Measurements from ENCODE around the gene FOXK2. TPM values are rescaled to one million over a fixed set of nuclear protein-coding genes. Genes with fewer than 3 reads are reported as not detected.

Gene FOXK2
- 92.9 and 95.2 TPM in 2 replicates for total RNA-seq

DNA sequence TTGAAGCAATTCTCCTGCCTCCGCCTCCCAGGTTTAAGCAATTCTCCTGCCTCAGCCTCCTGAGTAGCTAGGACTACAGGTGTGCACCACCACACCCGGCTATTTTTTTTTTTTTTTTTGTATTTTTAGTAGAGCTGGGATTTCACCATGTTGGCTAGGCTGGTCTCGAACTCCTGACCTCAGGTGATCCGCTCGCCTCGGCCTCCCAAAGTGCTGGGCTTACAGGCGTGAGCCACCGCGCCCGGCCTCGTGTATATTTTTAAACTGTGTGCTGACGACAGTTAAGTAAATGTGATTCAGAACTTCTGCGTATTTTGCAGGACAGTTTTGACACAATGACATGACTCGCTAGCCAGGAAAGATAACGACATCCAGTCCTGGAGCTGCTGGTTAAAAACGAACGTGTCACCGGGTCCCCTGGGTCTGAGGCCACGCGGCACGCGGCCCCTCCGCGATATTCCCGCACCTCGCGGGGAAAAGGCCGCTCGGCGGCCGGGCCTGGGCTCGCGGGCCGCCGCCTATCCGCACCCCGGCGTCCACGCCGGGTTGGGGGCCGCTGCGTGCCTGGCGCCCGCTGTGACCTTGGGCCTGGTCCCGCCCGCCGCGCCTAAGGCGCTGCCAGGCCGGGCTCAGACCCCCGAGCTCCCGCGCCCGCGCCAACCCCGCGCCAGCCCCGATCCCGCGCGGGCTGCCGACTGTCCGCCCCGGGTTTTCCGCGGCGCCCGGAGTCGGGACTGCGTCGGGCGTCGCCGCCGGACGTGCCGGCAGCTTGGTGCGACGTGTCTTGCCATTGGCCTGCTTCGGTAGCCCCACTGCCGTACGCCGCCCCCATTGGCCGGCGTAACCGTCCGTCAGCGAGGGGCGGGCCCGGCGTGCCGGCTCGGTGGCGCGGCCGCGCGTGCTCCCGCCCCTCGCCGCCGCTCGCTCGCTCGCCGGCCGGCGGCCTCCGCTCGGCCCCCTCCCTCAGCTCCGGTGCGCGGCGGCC lies at the start of gene FOXK2:
Gene FOXK2 (plus strand): TSS at position 907 of the 985 bp plus-strand sequence. CDS start 157 bp downstream, outside the sequence.
- no peaks in the 10 kb centered on the region for H3K9me3 Mint-ChIP-seq
- H3K27me3 Mint-ChIP-seq (ENCODE audit: low read depth) = no peaks in the 10 kb centered on the region
- peaks cover 16% of the 10 kb centered on the region for H3K4me1 Mint-ChIP-seq (ENCODE audit: low read depth)
- H3K36me3 Mint-ChIP-seq (ENCODE audit: low read depth) = peaks cover 25% of the 10 kb centered on the region
- peak within 1 kb of the TSS; percentile 95 for H3K27ac Mint-ChIP-seq
- peak; percentile 95 for DNase-seq (ENCODE audit: low spot score)
- intact Hi-C loops (cut with micrococcal nuclease) = loop anchor here (1.0 to 2.0 kb wide), 2 partner anchors 22 to 61 kb away; partner anchors contain the start of gene NARF
- peak within 1 kb of the TSS; percentile 93 for H3K4me3 Mint-ChIP-seq (ENCODE audit: low read depth)

DNA sequence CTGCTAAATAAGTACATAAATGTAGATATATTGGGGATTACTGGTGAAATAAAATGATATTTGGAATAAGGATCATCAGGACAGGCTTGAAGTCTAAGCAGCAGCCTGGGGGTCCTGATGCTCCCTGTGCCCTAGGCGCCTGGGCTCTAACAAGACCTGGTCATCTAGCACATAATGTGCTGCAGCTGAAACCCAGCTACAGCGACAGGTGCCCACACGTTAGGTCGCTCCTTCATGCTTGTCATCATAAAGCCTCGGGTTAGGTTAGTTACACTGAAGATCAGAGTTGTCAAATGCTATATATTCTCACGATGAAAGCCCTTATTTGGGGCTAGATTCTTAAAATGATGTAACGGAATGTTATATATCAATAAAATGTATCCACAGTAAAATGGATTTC lies 49.5 kb upstream of the FOXK2 start:
- H3K36me3 Mint-ChIP-seq (ENCODE audit: low read depth) = peaks cover 65% of the 10 kb centered on the region
- H3K4me1 Mint-ChIP-seq (ENCODE audit: low read depth) = peaks cover 5% of the 10 kb centered on the region
- intact Hi-C loops (cut with micrococcal nuclease) = no loop called here
- no peaks in the 10 kb centered on the region for H3K9me3 Mint-ChIP-seq
- no peak overlapping the region for H3K27ac Mint-ChIP-seq
- no peaks in the 10 kb centered on the region for H3K27me3 Mint-ChIP-seq (ENCODE audit: low read depth)
- no peak overlapping the region for H3K4me3 Mint-ChIP-seq (ENCODE audit: low read depth)
- DNase-seq (ENCODE audit: low spot score) = no peak

DNA sequence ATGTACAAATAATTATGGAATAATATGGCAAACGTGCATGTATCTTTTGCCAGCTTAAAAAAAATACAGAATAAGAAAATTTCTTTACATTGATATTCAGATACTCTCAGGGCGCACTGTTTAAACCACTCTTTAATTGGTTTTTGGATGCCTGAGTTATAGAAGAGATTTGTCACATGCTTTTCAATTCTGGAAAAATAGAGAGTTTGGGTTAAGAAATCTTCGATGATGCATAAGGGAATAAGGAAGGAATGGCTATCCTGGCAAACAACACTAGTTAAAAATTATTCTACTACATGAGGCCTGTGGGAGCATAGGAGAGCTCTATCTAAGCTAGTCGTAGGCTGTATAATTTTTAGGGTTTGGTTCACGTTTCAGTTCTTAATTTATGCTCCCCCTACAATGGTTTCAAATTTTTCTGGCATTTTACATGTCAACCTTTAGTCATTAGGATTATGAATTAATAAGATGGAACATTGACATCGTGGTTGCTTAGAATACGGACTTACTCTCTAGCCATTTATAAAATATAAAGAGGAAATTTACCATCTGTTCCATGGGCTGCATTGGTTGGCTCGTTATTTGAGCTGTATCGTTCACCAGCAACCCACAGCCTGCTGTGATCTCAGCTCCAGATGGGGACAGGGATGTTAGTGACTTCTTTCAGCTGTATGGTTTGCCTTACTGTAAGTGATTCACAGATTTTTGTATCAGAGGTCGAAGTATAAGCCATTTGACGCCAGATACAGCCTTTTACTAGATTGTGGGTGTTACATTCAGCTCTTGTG lies 45.1 kb upstream of the FOXK2 start:
- H3K4me1 Mint-ChIP-seq (ENCODE audit: low read depth) = peaks cover 11% of the 10 kb centered on the region

DNA sequence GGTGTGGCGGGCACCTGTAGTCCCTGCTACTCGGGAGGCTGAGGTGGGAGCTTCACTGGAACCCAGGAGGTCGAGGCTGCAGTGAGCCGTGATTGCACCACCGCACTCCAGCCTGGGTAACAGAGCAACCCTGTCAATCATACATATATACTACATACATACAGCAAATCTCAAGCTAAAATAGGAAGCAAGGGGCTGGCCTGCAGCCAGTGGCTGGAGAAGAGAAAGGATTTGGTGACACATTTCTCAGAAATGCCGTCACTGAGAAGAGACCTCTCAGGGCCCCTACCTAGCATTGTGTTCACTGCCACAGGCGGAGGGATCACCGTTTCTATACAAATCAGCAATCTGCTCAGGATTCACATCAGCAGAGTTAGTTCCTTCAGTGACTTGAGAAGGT lies 44.1 kb upstream of the FOXK2 start:
- H3K4me1 Mint-ChIP-seq (ENCODE audit: low read depth) = peaks cover 11% of the 10 kb centered on the region
- H3K27ac Mint-ChIP-seq = no peak overlapping the region
- no peak for DNase-seq (ENCODE audit: low spot score)
- H3K27me3 Mint-ChIP-seq (ENCODE audit: low read depth) = no peaks in the 10 kb centered on the region
- intact Hi-C loops (cut with micrococcal nuclease) = no loop called here
- H3K36me3 Mint-ChIP-seq (ENCODE audit: low read depth) = peaks cover 57% of the 10 kb centered on the region
- H3K9me3 Mint-ChIP-seq = no peaks in the 10 kb centered on the region
- H3K4me3 Mint-ChIP-seq (ENCODE audit: low read depth) = no peak overlapping the region

More for the DNA sequence above, 45.1 kb upstream of the FOXK2 start:
- peaks cover 54% of the 10 kb centered on the region for H3K36me3 Mint-ChIP-seq (ENCODE audit: low read depth)
- H3K27me3 Mint-ChIP-seq (ENCODE audit: low read depth) = no peaks in the 10 kb centered on the region
- intact Hi-C loops (cut with micrococcal nuclease) = no loop called here
- H3K4me3 Mint-ChIP-seq (ENCODE audit: low read depth) = no peak overlapping the region
- H3K27ac Mint-ChIP-seq = no peak overlapping the region
- no peaks in the 10 kb centered on the region for H3K9me3 Mint-ChIP-seq
- DNase-seq (ENCODE audit: low spot score) = no peak

DNA sequence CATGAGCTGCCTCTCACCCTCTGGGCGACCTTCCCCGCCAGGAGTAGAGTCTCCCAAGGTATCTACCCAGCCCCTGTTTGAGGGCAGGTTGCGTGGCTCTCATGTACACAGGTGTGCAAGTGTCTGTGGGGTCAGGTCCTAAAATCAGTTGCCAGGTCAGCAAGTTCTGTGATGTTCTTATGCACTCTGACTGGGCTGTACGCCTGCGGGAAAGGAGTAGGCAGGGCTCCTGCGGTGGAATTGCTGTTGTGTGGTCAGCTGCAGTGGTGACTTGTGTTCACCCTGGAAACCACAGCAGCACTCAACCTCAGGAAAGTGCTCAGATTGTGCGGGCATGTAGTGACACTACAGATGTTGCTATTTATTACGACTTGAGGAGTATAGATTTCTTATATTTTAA lies 41.6 kb upstream of the FOXK2 start:
- DNase-seq (ENCODE audit: low spot score) = no peak
- H3K4me3 Mint-ChIP-seq (ENCODE audit: low read depth) = no peak overlapping the region
- H3K36me3 Mint-ChIP-seq (ENCODE audit: low read depth) = peaks cover 61% of the 10 kb centered on the region
- H3K9me3 Mint-ChIP-seq = no peaks in the 10 kb centered on the region
- no peak overlapping the region for H3K27ac Mint-ChIP-seq
- H3K4me1 Mint-ChIP-seq (ENCODE audit: low read depth) = peaks cover 11% of the 10 kb centered on the region
- intact Hi-C loops (cut with micrococcal nuclease) = no loop called here
- H3K27me3 Mint-ChIP-seq (ENCODE audit: low read depth) = no peaks in the 10 kb centered on the region

DNA sequence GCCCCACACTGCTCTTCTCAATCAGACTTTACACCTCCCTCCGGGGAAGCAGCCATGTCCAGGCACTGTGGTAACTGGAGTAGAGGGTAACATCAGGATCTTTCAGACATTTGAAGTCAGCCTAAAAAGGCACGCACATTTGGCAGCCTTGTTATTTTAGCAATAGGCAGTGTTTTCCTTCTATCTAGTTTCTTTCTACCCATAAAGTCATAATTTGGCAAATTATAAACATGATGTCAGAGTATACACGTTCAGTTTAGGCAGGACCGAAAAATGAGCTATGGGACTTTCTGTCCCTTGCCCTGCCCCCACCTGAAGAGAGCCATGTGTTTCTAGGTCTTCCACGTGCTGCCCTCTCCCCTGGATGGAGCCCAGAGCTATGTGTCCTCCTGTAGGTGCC lies 39.9 kb upstream of the FOXK2 start:
- Mint-ChIP-seq H3K9me3 (no peaks in the 10 kb centered on the region), H3K4me3 (ENCODE audit: low read depth) (no peak overlapping the region), H3K36me3 (ENCODE audit: low read depth) (peaks cover 65% of the 10 kb centered on the region), H3K27ac (peak overlapping the region; percentile 16), H3K4me1 (ENCODE audit: low read depth) (peaks cover 11% of the 10 kb centered on the region), H3K27me3 (ENCODE audit: low read depth) (no peaks in the 10 kb centered on the region)
- DNase-seq (ENCODE audit: low spot score) = no peak
- intact Hi-C loops (cut with micrococcal nuclease) = no loop called here

DNA sequence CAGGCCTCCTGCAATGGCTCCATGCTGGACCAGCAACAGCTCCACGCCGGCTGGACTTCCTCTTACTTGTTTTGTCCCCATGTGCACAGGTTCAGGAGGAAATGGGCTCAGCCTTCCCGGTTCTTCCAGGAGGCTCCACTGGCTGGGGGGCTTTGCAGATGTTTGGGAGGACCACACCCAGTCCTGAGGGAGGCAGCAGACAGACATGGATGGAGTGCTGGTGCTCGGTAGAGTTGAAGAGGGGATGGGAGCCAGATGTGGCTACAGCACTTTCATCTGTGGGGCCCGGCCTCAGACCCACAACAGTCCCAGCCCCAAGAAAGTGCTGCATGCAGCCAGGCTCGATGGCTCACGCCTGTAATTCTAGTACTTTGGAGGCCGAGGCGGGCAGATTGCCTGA lies 39.2 kb upstream of the FOXK2 start:
- no peaks in the 10 kb centered on the region for H3K9me3 Mint-ChIP-seq
- intact Hi-C loops (cut with micrococcal nuclease) = no loop called here
- H3K27me3 Mint-ChIP-seq (ENCODE audit: low read depth) = no peaks in the 10 kb centered on the region
- no peak overlapping the region for H3K4me3 Mint-ChIP-seq (ENCODE audit: low read depth)
- peaks cover 67% of the 10 kb centered on the region for H3K36me3 Mint-ChIP-seq (ENCODE audit: low read depth)
- no peak for DNase-seq (ENCODE audit: low spot score)
- peaks cover 11% of the 10 kb centered on the region for H3K4me1 Mint-ChIP-seq (ENCODE audit: low read depth)
- no peak overlapping the region for H3K27ac Mint-ChIP-seq

DNA sequence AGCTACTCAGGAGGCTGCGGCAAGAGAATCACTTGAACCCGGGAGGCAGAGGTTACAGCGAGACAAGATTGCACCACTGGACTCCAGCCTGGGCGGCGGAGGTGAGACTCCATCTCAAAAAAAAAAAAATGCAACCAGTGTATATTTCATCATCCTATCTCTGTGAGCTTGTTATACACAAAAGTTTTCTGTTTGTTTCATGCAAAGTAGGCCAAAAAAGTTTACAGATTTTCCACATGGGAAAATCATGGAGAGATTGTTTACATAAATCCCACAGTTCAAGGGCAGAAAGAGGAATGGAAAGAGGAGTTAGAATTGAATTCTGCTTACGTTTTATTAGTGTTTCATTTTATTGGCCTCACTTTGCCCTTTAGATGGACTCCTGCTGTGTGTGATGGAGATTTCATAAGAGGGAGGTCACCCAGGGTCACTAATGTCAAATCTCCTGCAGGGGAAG lies 36.3 kb upstream of the FOXK2 start:
- no peak for DNase-seq (ENCODE audit: low spot score)
- Mint-ChIP-seq H3K27ac (no peak overlapping the region), H3K9me3 (no peaks in the 10 kb centered on the region), H3K27me3 (ENCODE audit: low read depth) (no peaks in the 10 kb centered on the region), H3K4me3 (ENCODE audit: low read depth) (no peak overlapping the region), H3K4me1 (ENCODE audit: low read depth) (peaks cover 9% of the 10 kb centered on the region), H3K36me3 (ENCODE audit: low read depth) (peaks cover 77% of the 10 kb centered on the region)
- intact Hi-C loops (cut with micrococcal nuclease) = no loop called here

DNA sequence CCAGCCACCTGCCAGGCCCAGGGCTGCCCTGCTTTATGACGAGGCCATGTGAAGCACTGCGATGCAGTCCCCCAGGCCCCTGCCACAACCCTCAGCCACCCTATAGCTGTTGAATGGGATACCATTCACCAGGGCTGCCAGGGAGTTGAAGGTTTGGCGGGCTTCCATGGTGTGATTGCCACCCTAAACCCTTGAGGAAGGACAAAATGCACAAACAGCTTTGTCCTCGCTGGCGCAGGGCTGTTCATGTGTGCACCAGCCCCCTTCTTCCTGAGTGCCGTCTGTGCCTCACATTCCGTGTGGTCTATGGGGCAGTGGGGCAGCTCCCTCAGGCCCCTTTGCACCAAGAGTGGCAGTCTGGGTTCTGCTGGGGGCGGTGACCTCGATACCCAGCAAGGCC lies 35.7 kb upstream of the FOXK2 start:
- peaks cover 82% of the 10 kb centered on the region for H3K36me3 Mint-ChIP-seq (ENCODE audit: low read depth)
- no peak overlapping the region for H3K4me3 Mint-ChIP-seq (ENCODE audit: low read depth)
- H3K27me3 Mint-ChIP-seq (ENCODE audit: low read depth) = no peaks in the 10 kb centered on the region
- H3K27ac Mint-ChIP-seq = no peak overlapping the region
- H3K9me3 Mint-ChIP-seq = no peaks in the 10 kb centered on the region
- intact Hi-C loops (cut with micrococcal nuclease) = no loop called here
- peaks cover 7% of the 10 kb centered on the region for H3K4me1 Mint-ChIP-seq (ENCODE audit: low read depth)
- no peak for DNase-seq (ENCODE audit: low spot score)

DNA sequence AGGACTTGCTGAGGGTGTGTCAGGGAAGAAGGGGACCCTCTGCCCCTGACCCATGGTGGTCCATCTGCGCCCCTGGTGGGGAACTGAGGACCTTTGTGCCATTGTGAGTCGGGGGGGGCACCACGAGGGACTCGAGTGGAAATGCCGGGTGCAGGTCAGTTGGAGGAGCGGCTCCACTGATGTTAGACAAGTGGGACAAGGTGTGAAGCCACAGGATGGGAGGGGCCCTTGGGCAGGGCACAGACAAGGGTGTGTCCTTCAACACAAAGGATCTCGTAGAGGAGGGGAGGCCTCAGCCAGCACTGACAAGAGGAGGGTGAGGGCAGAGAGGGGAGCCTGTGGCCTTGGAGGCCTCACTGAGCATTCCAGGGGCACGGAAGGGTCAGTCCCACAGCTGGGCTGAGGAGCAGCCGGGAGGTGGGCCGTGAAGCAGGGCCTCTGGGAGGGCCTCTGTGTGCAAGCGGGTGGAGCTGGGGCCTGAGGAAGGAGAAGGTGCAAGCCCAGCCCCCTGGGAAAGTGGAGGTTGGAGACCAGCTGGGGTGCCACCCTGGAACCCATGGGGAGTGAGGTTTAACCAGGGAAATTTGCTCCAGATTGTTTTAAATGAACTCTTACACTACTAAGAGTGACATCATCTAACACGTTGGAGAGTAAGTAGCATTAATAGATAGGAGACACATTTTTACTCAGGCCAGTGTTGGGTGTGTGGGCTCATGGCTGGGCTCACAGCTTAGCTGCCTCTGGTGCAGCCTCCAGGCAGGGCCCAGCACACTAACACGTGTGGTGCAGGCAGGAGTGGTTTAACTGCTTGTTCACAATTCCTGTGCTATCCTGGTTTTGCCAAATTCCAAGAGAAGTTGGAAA lies 33.1 kb upstream of the FOXK2 start:
- Mint-ChIP-seq H3K27ac (peak overlapping the region; percentile 28), H3K36me3 (ENCODE audit: low read depth) (peaks cover 64% of the 10 kb centered on the region), H3K9me3 (no peaks in the 10 kb centered on the region), H3K4me3 (ENCODE audit: low read depth) (no peak overlapping the region), H3K4me1 (ENCODE audit: low read depth) (peaks cover 6% of the 10 kb centered on the region), H3K27me3 (ENCODE audit: low read depth) (no peaks in the 10 kb centered on the region)
- intact Hi-C loops (cut with micrococcal nuclease) = no loop called here
- DNase-seq (ENCODE audit: low spot score) = no peak

DNA sequence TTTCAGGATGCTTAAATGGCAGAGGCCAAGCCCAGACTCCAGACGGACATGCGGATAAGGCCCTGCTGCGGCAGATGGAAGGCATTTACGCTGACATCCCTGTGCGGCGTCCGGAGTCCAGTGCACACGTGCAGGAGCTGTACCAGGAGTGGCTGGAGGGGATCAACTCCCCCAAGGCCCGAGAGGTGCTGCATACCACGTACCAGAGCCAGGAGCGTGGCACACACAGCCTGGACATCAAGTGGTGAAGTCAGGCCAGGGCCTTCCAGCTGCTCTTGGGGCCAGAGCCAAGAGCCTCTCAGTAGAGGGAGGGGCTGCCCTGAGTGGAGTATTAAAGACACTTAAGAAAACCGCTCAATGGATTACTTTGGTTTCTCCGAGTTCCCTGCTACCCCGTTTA lies 31.6 kb upstream of the FOXK2 start:
- Mint-ChIP-seq H3K27ac (no peak overlapping the region), H3K9me3 (no peaks in the 10 kb centered on the region), H3K36me3 (ENCODE audit: low read depth) (peaks cover 55% of the 10 kb centered on the region), H3K4me3 (ENCODE audit: low read depth) (no peak overlapping the region), H3K4me1 (ENCODE audit: low read depth) (peaks cover 6% of the 10 kb centered on the region), H3K27me3 (ENCODE audit: low read depth) (no peaks in the 10 kb centered on the region)
- intact Hi-C loops (cut with micrococcal nuclease) = no loop called here
- no peak for DNase-seq (ENCODE audit: low spot score)

DNA sequence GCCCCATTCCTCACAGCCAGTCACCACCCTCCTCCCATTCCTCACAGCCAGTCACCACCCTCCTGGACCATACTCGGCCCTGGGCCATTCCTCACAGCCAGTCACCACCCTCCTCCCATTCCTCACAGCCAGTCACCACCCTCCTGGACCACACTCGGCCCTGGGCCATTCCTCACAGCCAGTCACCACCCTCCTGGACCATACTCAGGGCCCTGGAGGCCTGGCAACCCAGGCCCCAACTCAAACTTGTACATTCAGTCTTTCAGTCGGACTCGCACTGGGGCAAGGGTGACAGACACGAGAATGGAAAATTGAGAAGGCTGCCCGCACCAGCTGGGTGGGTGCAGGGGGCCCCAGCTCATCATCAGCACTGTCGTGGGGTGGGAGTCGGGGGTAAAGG lies 30.4 kb upstream of the FOXK2 start:
- no peak for DNase-seq (ENCODE audit: low spot score)
- H3K4me3 Mint-ChIP-seq (ENCODE audit: low read depth) = no peak overlapping the region
- no peaks in the 10 kb centered on the region for H3K27me3 Mint-ChIP-seq (ENCODE audit: low read depth)
- H3K36me3 Mint-ChIP-seq (ENCODE audit: low read depth) = peaks cover 47% of the 10 kb centered on the region
- intact Hi-C loops (cut with micrococcal nuclease) = no loop called here
- H3K4me1 Mint-ChIP-seq (ENCODE audit: low read depth) = peaks cover 7% of the 10 kb centered on the region
- H3K9me3 Mint-ChIP-seq = no peaks in the 10 kb centered on the region
- no peak overlapping the region for H3K27ac Mint-ChIP-seq
